Vagina (tissue), 2 donors: Measurements from ENCODE around the gene FAM3C.

Experiments
- POLR2AphosphoS5 ChIP-seq, 2 donors: sonication (generic); formaldehyde crosslinking; IDR thresholded peaks; one replicate each; pipeline ENCODE4 v1.9.0; 2017; ENCODE audit warnings: antibody characterized with exemption in 2 of 2, mild to moderate bottlenecking in 2 of 2, low read depth in 1 of 2; ENCODE audit not compliant: insufficient read depth in 1 of 2
- TF ChIP-seq, protein P1 (sequence below), 3 experiments: fragments of 450-650 bp in 2 of 3; fragments of 200-600 bp in 1 of 3; sonication (generic) in 1 of 3; IDR thresholded peaks; one replicate each; pipeline ENCODE4 v1.5.1; 2017 to 2019; ENCODE audit warnings: antibody characterized with exemption in 3 of 3, mild to moderate bottlenecking in 2 of 3, moderate library complexity in 2 of 3

GRCh38 chr7:121331574-121331973 is 64.5 kb downstream of the FAM3C start:
- TF ChIP-seq, protein P1, sequence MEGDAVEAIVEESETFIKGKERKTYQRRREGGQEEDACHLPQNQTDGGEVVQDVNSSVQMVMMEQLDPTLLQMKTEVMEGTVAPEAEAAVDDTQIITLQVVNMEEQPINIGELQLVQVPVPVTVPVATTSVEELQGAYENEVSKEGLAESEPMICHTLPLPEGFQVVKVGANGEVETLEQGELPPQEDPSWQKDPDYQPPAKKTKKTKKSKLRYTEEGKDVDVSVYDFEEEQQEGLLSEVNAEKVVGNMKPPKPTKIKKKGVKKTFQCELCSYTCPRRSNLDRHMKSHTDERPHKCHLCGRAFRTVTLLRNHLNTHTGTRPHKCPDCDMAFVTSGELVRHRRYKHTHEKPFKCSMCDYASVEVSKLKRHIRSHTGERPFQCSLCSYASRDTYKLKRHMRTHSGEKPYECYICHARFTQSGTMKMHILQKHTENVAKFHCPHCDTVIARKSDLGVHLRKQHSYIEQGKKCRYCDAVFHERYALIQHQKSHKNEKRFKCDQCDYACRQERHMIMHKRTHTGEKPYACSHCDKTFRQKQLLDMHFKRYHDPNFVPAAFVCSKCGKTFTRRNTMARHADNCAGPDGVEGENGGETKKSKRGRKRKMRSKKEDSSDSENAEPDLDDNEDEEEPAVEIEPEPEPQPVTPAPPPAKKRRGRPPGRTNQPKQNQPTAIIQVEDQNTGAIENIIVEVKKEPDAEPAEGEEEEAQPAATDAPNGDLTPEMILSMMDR (IDR thresholded peaks at IDR 0.05): no peak
- TF ChIP-seq POLR2AphosphoS5 (IDR thresholded peaks at IDR 0.05; ENCODE audit: insufficient read depth in 1 of 2, low read depth in 1 of 2): no peak
